ACC112 (cell line): Measurements from ENCODE around the gene GANC.
A peak's percentile ranks its signal among the peaks of the same experiment; 100 is the strongest.
"Not testable (repeated sequence)": the region's sequence is repeated elsewhere in the genome, so short reads cannot be mapped to it uniquely, and the experiment has no call there.

ENCODE experiments used
- H2AFZ ChIP-seq: fragments of 200-600 bp; sonication (generic); one replicate; pipeline ENCODE4 v1.6.0; 2017; ENCODE audit warnings: antibody characterized with exemption, low read length; ENCODE audit not compliant: unreplicated experiment
- H3K27ac ChIP-seq: fragments of 200-600 bp; sonication (generic); 2 replicates; pipeline ENCODE4 v1.5.1; 2014; ENCODE audit warnings: low read depth, mild to moderate bottlenecking, antibody characterized with exemption, low read length, moderate library complexity
- H3K27me3 ChIP-seq: fragments of 200-600 bp; sonication (generic); 2 replicates; pipeline ENCODE4 v1.6.1; 2014; ENCODE audit warnings: mild to moderate bottlenecking, antibody characterized with exemption, low read length, moderate library complexity, mixed read lengths; ENCODE audit not compliant: insufficient read depth
- H3K36me3 ChIP-seq: fragments of 200-600 bp; sonication (generic); 2 replicates; pipeline ENCODE4 v1.6.1; 2016; ENCODE audit warnings: mild to moderate bottlenecking, antibody characterized with exemption, low read length, moderate library complexity, mixed read lengths; ENCODE audit not compliant: insufficient read depth
- H3K4me1 ChIP-seq: fragments of 200-600 bp; sonication (generic); one replicate; pipeline ENCODE4 v1.6.1; 2016; ENCODE audit warnings: low read length, mixed read lengths; ENCODE audit not compliant: insufficient read depth, unreplicated experiment, control insufficient read depth
- H3K4me3 ChIP-seq: fragments of 200-600 bp; sonication (generic); 2 replicates; pipeline ENCODE4 v1.5.1; 2014; ENCODE audit warnings: mild to moderate bottlenecking, low read depth, low read length
- H3K79me2 ChIP-seq: fragments of 200-600 bp; sonication (generic); one replicate; pipeline ENCODE4 v1.6.0; 2016; ENCODE audit warnings: low read length; ENCODE audit not compliant: control insufficient read depth, unreplicated experiment, insufficient read depth

Gene GANC

GRCh38 chr15:42337104-42337503 lies 64.1 kb downstream of the GANC start:
- not testable (repeated sequence) for H3K4me3 ChIP-seq, H2AFZ ChIP-seq, H3K4me1 ChIP-seq, H3K79me2 ChIP-seq, H3K27ac ChIP-seq, H3K27me3 ChIP-seq
- peaks cover 16% of the 10 kb centered on the region; the same call in 1 of the 2 replicates for H3K36me3 ChIP-seq

- H3K4me3 ChIP-seq, result no peak overlapping the region
- H3K27ac ChIP-seq, result no peak overlapping the region
- H3K27me3 ChIP-seq, result no peaks in the 10 kb centered on the region
- peaks cover 16% of the 10 kb centered on the region; the same call in 1 of the 2 replicates for H3K36me3 ChIP-seq
- H3K4me1 ChIP-seq, result peaks cover 7% of the 10 kb centered on the region
- no peak overlapping the region for H2AFZ ChIP-seq
- no peaks in the 10 kb centered on the region for H3K79me2 ChIP-seq
Measured at GRCh38 chr15:42338500-42338899, 65.5 kb downstream of the GANC start.

GRCh38 chr15:42343596-42344232 lies 70.7 kb downstream of the GANC start:
- Histone ChIP-seq H3K36me3 (0 out of 2 replicates have a peak, but pooled peaks cover 4% of the 10 kb centered on the region), H3K79me2 (no peaks in the 10 kb centered on the region), H2AFZ (no peak overlapping the region), H3K27ac (peak overlapping the region; percentile 98), H3K4me1 (peaks cover 40% of the 10 kb centered on the region), H3K4me3 (no peak overlapping the region), H3K27me3 (no peaks in the 10 kb centered on the region)

- H2AFZ ChIP-seq, result no peak overlapping the region
- peak overlapping the region; percentile 98 for H3K27ac ChIP-seq
- peaks cover 50% of the 10 kb centered on the region for H3K4me1 ChIP-seq
- H3K36me3 ChIP-seq, result 0 out of 2 replicates have a peak, but pooled peaks cover 4% of the 10 kb centered on the region
- H3K79me2 ChIP-seq, result no peaks in the 10 kb centered on the region
- H3K27me3 ChIP-seq, result no peaks in the 10 kb centered on the region
- H3K4me3 ChIP-seq, result peak overlapping the region; percentile 19; the same call in 1 of the 2 replicates
Measured at GRCh38 chr15:42344763-42345162, 71.8 kb downstream of the GANC start.

- Histone ChIP-seq H3K4me3 (peak overlapping the region; percentile 19; the same call in 1 of the 2 replicates), H3K4me1 (peaks cover 50% of the 10 kb centered on the region), H3K27me3 (no peaks in the 10 kb centered on the region), H3K79me2 (no peaks in the 10 kb centered on the region), H2AFZ (no peak overlapping the region), H3K27ac (peak overlapping the region; percentile 98), H3K36me3 (0 out of 2 replicates have a peak, but pooled peaks cover 4% of the 10 kb centered on the region)
Measured at GRCh38 chr15:42345504-42345903, 72.5 kb downstream of the GANC start.

GRCh38 chr15:42348083-42348482 lies 75.1 kb downstream of the GANC start:
- Histone ChIP-seq H3K79me2 (no peaks in the 10 kb centered on the region), H3K27me3 (no peaks in the 10 kb centered on the region), H3K4me1 (peaks cover 47% of the 10 kb centered on the region), H3K36me3 (0 out of 2 replicates have a peak, but pooled peaks cover 12% of the 10 kb centered on the region), H2AFZ (peak overlapping the region; percentile 66), H3K4me3 (no peak overlapping the region; the same call in 1 of the 2 replicates), H3K27ac (peak overlapping the region; percentile 97)

- H3K4me3 ChIP-seq, result no peak overlapping the region
- 0 out of 2 replicates have a peak, but pooled peaks cover 12% of the 10 kb centered on the region for H3K36me3 ChIP-seq
- no peaks in the 10 kb centered on the region for H3K79me2 ChIP-seq
- H3K27me3 ChIP-seq, result no peaks in the 10 kb centered on the region
- peak overlapping the region; percentile 97 for H3K27ac ChIP-seq
- H2AFZ ChIP-seq, result peak overlapping the region; percentile 73
- peaks cover 40% of the 10 kb centered on the region for H3K4me1 ChIP-seq
Measured at GRCh38 chr15:42349186-42349585, 76.2 kb downstream of the GANC start.

- H3K27ac ChIP-seq, result no peak overlapping the region
- no peaks in the 10 kb centered on the region for H3K27me3 ChIP-seq
- peaks cover 11% of the 10 kb centered on the region; the same call in 1 of the 2 replicates for H3K36me3 ChIP-seq
- H3K79me2 ChIP-seq, result no peaks in the 10 kb centered on the region
- peaks cover 24% of the 10 kb centered on the region for H3K4me1 ChIP-seq
- no peak overlapping the region for H3K4me3 ChIP-seq
- no peak overlapping the region for H2AFZ ChIP-seq
Measured at GRCh38 chr15:42352401-42352800, 79.4 kb downstream of the GANC start.

GRCh38 chr15:42353061-42353460 lies 80.1 kb downstream of the GANC start:
- H3K79me2 ChIP-seq, result no peaks in the 10 kb centered on the region
- H3K4me1 ChIP-seq, result peaks cover 17% of the 10 kb centered on the region
- H3K27ac ChIP-seq, result no peak overlapping the region
- H3K27me3 ChIP-seq, result no peaks in the 10 kb centered on the region
- H3K4me3 ChIP-seq, result no peak overlapping the region
- H3K36me3 ChIP-seq, result peaks cover 11% of the 10 kb centered on the region; the same call in 1 of the 2 replicates
- no peak overlapping the region for H2AFZ ChIP-seq

- Histone ChIP-seq H3K27me3 (no peaks in the 10 kb centered on the region), H3K4me1 (no peaks in the 10 kb centered on the region), H3K79me2 (no peaks in the 10 kb centered on the region), H3K4me3 (no peak overlapping the region), H3K36me3 (peaks cover 11% of the 10 kb centered on the region; the same call in 1 of the 2 replicates), H2AFZ (no peak overlapping the region), H3K27ac (no peak overlapping the region)
Measured at GRCh38 chr15:42354824-42355223, 81.8 kb downstream of the GANC start.

- H2AFZ ChIP-seq, result no peak overlapping the region
- no peak overlapping the region for H3K27ac ChIP-seq
- peaks cover 11% of the 10 kb centered on the region; the same call in 1 of the 2 replicates for H3K36me3 ChIP-seq
- no peaks in the 10 kb centered on the region for H3K4me1 ChIP-seq
- H3K4me3 ChIP-seq, result no peak overlapping the region
- no peaks in the 10 kb centered on the region for H3K27me3 ChIP-seq
- no peaks in the 10 kb centered on the region for H3K79me2 ChIP-seq
Measured at GRCh38 chr15:42355291-42355690, 82.3 kb downstream of the GANC start.
